ENCODE results near the gene OR5AK2. TPM values are rescaled to one million over a fixed set of nuclear protein-coding genes. Genes with fewer than 3 reads are reported as not detected.

The OR5AK2 gene
- total RNA-seq, 1 donor from 2014 or later, result not detected

- no peak overlapping the region for H3K27ac Mint-ChIP-seq
- no peak for DNase-seq (ENCODE audit: low spot score in 2 of 2, unreplicated experiment in 2 of 2)
- H3K9me3 Mint-ChIP-seq, result peaks cover 24% of the 10 kb centered on the region
- H3K36me3 Mint-ChIP-seq, result no peaks in the 10 kb centered on the region
- no peak overlapping the region for H3K4me3 Mint-ChIP-seq
- H3K4me1 Mint-ChIP-seq, result no peaks in the 10 kb centered on the region
- peak; percentile 24 for TF ChIP-seq CTCF (IDR thresholded peaks at IDR 0.05; ENCODE audit: unreplicated experiment)
- H3K27me3 Mint-ChIP-seq (ENCODE audit: low read depth), result no peaks in the 10 kb centered on the region
Observed at GRCh38 chr11:57001674-57002401, 13.1 kb downstream of the OR5AK2 start.

- H3K4me1 Mint-ChIP-seq, result no peaks in the 10 kb centered on the region
- DNase-seq (ENCODE audit: low spot score in 2 of 2, unreplicated experiment in 2 of 2), result no peak
- peaks cover under 1% of the 10 kb centered on the region for H3K9me3 Mint-ChIP-seq
- TF ChIP-seq CTCF (IDR thresholded peaks at IDR 0.05; ENCODE audit: unreplicated experiment), result no peak
- no peak overlapping the region for H3K27ac Mint-ChIP-seq
- no peaks in the 10 kb centered on the region for H3K36me3 Mint-ChIP-seq
- H3K27me3 Mint-ChIP-seq (ENCODE audit: low read depth), result peaks cover 12% of the 10 kb centered on the region
- H3K4me3 Mint-ChIP-seq, result no peak overlapping the region
Observed at GRCh38 chr11:57008373-57008772, 19.7 kb downstream of the OR5AK2 start.

GRCh38 chr11:57015679-57016078 is 27.0 kb downstream of the OR5AK2 start:
- Mint-ChIP-seq H3K27ac (no peak overlapping the region), H3K9me3 (no peaks in the 10 kb centered on the region), H3K4me3 (no peak overlapping the region), H3K36me3 (no peaks in the 10 kb centered on the region), H3K27me3 (ENCODE audit: low read depth) (peaks cover 3% of the 10 kb centered on the region), H3K4me1 (no peaks in the 10 kb centered on the region)
- no peak for DNase-seq (ENCODE audit: low spot score in 2 of 2, unreplicated experiment in 2 of 2)
- no peak for TF ChIP-seq CTCF (IDR thresholded peaks at IDR 0.05; ENCODE audit: unreplicated experiment)

- DNase-seq (ENCODE audit: low spot score in 2 of 2, unreplicated experiment in 2 of 2), result no peak
- Mint-ChIP-seq H3K4me1 (no peaks in the 10 kb centered on the region), H3K4me3 (no peak overlapping the region), H3K9me3 (no peaks in the 10 kb centered on the region), H3K36me3 (no peaks in the 10 kb centered on the region), H3K27me3 (ENCODE audit: low read depth) (no peaks in the 10 kb centered on the region), H3K27ac (no peak overlapping the region)
- TF ChIP-seq CTCF (IDR thresholded peaks at IDR 0.05; ENCODE audit: unreplicated experiment), result no peak
Observed at GRCh38 chr11:57031556-57031955, 42.8 kb downstream of the OR5AK2 start.

Other genes with a start within 250 kb of the OR5AK2 start
- gene OR9G4, start 240.2 kb upstream of the OR5AK2 start, total RNA-seq, result not detected in 3 replicates
- 11.5 to 14.7 TPM (median 13.2 TPM) in 3 replicates for gene LRRC55, start 193.0 kb downstream of the OR5AK2 start, total RNA-seq
- 3.1 to 3.4 TPM (median 3.1 TPM) in 3 replicates for gene APLNR, start 248.3 kb downstream of the OR5AK2 start, total RNA-seq

All from mesothelial cell of epicardium (in vitro differentiated cells).